Vagina (tissue), 2 donors: ENCODE results near the gene TUSC1.

Source experiments
- POLR2A ChIP-seq, 2 donors: fragments of 450-650 bp; IDR thresholded peaks; one replicate each; pipeline ENCODE4 v1.6.1; 2017; ENCODE audit warnings: antibody characterized with exemption in 2 of 2, mild to moderate bottlenecking in 2 of 2, moderate library complexity in 2 of 2
- POLR2AphosphoS5 ChIP-seq, 2 donors: sonication (generic); formaldehyde crosslinking; IDR thresholded peaks; one replicate each; pipeline ENCODE4 v1.9.0; 2017; ENCODE audit warnings: antibody characterized with exemption in 2 of 2, mild to moderate bottlenecking in 2 of 2, low read depth in 1 of 2; ENCODE audit not compliant: insufficient read depth in 1 of 2
- TF ChIP-seq, protein P1 (sequence below), 3 experiments: fragments of 450-650 bp in 2 of 3; fragments of 200-600 bp in 1 of 3; sonication (generic) in 1 of 3; IDR thresholded peaks; one replicate each; pipeline ENCODE4 v1.5.1; 2017 to 2019; ENCODE audit warnings: antibody characterized with exemption in 3 of 3, mild to moderate bottlenecking in 2 of 3, moderate library complexity in 2 of 3

- TF ChIP-seq, protein P1, sequence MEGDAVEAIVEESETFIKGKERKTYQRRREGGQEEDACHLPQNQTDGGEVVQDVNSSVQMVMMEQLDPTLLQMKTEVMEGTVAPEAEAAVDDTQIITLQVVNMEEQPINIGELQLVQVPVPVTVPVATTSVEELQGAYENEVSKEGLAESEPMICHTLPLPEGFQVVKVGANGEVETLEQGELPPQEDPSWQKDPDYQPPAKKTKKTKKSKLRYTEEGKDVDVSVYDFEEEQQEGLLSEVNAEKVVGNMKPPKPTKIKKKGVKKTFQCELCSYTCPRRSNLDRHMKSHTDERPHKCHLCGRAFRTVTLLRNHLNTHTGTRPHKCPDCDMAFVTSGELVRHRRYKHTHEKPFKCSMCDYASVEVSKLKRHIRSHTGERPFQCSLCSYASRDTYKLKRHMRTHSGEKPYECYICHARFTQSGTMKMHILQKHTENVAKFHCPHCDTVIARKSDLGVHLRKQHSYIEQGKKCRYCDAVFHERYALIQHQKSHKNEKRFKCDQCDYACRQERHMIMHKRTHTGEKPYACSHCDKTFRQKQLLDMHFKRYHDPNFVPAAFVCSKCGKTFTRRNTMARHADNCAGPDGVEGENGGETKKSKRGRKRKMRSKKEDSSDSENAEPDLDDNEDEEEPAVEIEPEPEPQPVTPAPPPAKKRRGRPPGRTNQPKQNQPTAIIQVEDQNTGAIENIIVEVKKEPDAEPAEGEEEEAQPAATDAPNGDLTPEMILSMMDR (IDR thresholded peaks at IDR 0.05), result no peak
- no peak for TF ChIP-seq POLR2AphosphoS5 (IDR thresholded peaks at IDR 0.05; ENCODE audit: insufficient read depth in 1 of 2, low read depth in 1 of 2)
- no peak for TF ChIP-seq POLR2A (IDR thresholded peaks at IDR 0.05)
Measured at GRCh38 chr9:25700430-25700829, 22.2 kb upstream of the TUSC1 start.
